Measurements from ENCODE around the gene WFDC12. TPM values are rescaled to one million over a fixed set of nuclear protein-coding genes. Genes with fewer than 3 reads are reported as not detected.

WFDC12 gene
- total and polyA plus RNA-seq, 5 donors from 2014 or later: not detected

DNA sequence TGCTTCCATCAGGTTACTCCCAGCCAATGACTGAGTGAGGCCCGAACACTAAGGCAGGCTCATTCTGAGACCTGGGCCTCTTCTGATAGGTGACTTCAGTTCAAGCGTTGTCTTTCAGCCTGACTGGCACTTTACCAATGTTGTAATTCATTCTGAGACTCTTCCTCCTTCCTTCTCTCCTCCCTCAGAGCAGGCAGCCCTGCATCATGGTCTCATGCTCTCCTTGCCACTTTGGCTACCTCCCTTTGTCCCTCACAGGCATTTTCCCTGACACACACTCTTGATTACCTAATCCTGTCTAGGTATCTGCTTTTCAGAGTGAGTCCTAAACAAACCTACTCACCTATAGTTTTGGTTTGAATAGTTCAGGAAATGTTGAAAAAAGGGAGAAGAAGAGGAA, 12.6 kb upstream of the WFDC12 start:
- Histone ChIP-seq H3K9me3 (ENCODE audit: control insufficient read depth in 2 of 2, low read length in 2 of 2) (peaks cover 0 to 3% of the 10 kb centered on the region in 2 experiments), H3K27me3 (ENCODE audit: control insufficient read depth, insufficient read depth, low read length) (peaks cover 9% of the 10 kb centered on the region), H3K4me3 (ENCODE audit: low read depth, low read length) (no peak overlapping the region), H3K4me1 (ENCODE audit: control insufficient read depth, insufficient read depth, low read length, poor library complexity, severe bottlenecking) (no peaks in the 10 kb centered on the region), H3K36me3 (ENCODE audit: control insufficient read depth, insufficient read depth, low read length) (no peaks in the 10 kb centered on the region), H3K27ac (ENCODE audit: insufficient read depth, low read length, poor library complexity, severe bottlenecking) (no peak overlapping the region)
- Mint-ChIP-seq H3K4me3 (no peak overlapping the region), H3K27ac (no peak overlapping the region), H3K36me3 (no peaks in the 10 kb centered on the region), H3K9me3 (peaks cover 0 to 4% (median 0%) of the 10 kb centered on the region in 7 donors), H3K4me1 (peaks cover 0 to 1% (median 0%) of the 10 kb centered on the region in 4 donors), H3K27me3 (peaks cover 30% of the 10 kb centered on the region)
- no peak for DNase-seq
- ATAC-seq (ENCODE audit: low read depth in 2 of 2): no peak

DNA sequence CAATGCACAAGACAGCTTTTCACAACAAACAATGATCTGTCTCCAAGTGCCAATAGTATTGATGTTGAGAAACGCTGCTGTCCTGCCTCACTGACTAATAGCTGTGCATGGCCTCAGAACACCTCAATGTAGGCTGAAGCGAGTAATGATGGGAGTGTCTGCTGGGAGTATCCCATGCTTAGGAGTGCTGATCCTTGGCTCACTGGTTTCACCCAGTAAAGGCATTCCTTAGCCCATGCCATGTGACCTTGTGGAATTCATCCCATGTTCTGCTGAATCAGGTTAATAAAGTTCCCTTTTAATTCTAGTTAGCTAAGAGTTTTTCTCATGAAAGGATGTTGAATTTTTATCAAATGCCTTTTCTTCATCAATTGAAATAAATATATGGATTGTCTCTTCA, 3.8 kb upstream of the WFDC12 start:
- ATAC-seq (ENCODE audit: low read depth in 2 of 2): no peak
- Mint-ChIP-seq H3K27me3 (peaks cover 61% of the 10 kb centered on the region), H3K4me1 (no peaks in the 10 kb centered on the region), H3K27ac (no peak overlapping the region), H3K4me3 (no peak overlapping the region), H3K9me3 (peaks cover 0 to 2% (median 0%) of the 10 kb centered on the region in 7 donors), H3K36me3 (no peaks in the 10 kb centered on the region)
- Histone ChIP-seq H3K9me3 (ENCODE audit: control insufficient read depth in 2 of 2, low read length in 2 of 2) (no peaks in the 10 kb centered on the region), H3K27ac (ENCODE audit: insufficient read depth, low read length, poor library complexity, severe bottlenecking) (no peak overlapping the region), H3K4me3 (ENCODE audit: low read depth, low read length) (no peak overlapping the region), H3K36me3 (ENCODE audit: control insufficient read depth, insufficient read depth, low read length) (no peaks in the 10 kb centered on the region), H3K27me3 (ENCODE audit: control insufficient read depth, insufficient read depth, low read length) (peaks cover 19% of the 10 kb centered on the region), H3K4me1 (ENCODE audit: control insufficient read depth, insufficient read depth, low read length, poor library complexity, severe bottlenecking) (no peaks in the 10 kb centered on the region)
- no peak for DNase-seq

DNA sequence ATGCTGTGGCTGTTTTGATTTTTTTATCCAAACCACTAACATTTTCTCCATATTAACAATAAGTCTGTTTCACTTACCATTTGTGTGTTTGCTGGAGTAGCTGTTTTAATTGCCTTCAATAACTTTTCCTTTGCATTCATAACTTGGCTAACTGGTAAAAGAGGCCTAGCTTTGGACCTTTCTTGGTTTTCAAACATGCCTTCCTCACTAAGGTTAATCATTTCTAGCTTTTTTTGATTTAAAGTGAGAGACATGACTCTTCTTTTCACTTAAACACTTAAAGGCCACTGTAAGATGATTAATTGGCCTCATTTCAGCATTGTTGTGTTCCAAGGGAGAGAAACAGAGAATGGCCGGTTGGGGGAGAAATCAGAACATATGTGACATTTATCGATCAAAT, 2.9 kb downstream of the WFDC12 start:
- Histone ChIP-seq H3K27ac (ENCODE audit: insufficient read depth, low read length, poor library complexity, severe bottlenecking) (no peak overlapping the region), H3K36me3 (ENCODE audit: control insufficient read depth, insufficient read depth, low read length) (no peaks in the 10 kb centered on the region), H3K4me3 (ENCODE audit: low read depth, low read length) (no peak overlapping the region), H3K4me1 (ENCODE audit: control insufficient read depth, insufficient read depth, low read length, poor library complexity, severe bottlenecking) (no peaks in the 10 kb centered on the region), H3K27me3 (ENCODE audit: control insufficient read depth, insufficient read depth, low read length) (peaks cover 16% of the 10 kb centered on the region), H3K9me3 (ENCODE audit: control insufficient read depth in 2 of 2, low read length in 2 of 2) (no peaks in the 10 kb centered on the region)
- Mint-ChIP-seq H3K9me3 (peaks cover 0 to 2% (median 0%) of the 10 kb centered on the region in 7 donors), H3K27me3 (peaks cover 39% of the 10 kb centered on the region), H3K4me3 (no peak overlapping the region), H3K27ac (no peak overlapping the region), H3K36me3 (no peaks in the 10 kb centered on the region), H3K4me1 (peaks cover 0 to 2% (median 0%) of the 10 kb centered on the region in 4 donors)
- DNase-seq: no peak
- ATAC-seq (ENCODE audit: low read depth in 2 of 2): no peak

DNA sequence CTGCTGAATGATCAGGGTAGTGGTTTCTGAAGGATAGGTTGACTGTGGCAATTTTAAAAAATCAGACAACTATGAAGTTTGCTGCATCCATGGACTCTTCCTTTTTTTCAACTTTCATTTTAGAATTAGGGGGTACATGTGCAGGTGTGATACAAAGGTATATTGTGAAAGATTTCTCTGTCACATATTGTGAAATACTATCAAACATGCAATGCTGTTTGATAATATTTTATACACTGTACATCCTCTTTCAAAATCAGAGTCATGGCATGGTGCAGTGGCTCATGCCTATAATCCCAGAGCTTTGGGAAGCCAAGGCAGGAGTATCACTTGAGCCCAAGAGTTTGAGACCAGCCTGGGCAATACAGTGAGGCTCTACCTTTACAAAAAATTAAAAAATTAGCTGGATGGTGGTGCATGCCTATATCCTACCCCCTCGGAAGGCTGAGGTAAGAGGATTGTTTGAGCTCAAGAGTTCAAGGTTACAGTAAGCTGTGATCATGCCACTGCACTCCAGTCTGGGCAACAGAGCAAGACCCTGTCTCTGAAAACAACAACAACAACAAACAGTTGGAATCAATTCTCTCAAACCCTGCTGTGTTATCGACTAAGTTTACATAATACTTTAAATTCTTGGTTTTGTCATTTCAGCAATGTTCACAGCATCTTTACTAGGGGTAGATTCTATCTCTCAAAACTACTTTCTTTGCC, 4.6 kb downstream of the WFDC12 start:
- peaks cover 33% of the 10 kb centered on the region for H3K27me3 Mint-ChIP-seq

DNA sequence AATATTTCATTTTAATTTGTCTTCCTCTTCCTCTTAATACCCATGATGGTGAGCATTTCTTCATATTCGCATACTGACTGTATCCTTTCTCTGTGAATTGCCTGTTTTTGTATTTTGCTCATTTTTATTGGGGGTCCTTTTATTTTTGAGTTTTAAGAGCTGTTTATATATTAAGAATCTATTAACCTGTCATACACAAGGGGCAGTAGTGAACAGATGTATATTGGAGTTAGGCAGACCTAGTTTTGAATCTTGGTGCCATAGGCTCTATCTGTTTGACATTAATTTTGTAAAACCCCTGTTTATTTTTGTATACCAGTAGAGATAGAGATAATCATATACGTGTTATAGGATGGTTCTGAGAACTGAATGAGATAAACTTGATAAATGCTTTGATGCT, 6.2 kb downstream of the WFDC12 start:
- peaks cover 28% of the 10 kb centered on the region for H3K27me3 Mint-ChIP-seq
- no peaks in the 10 kb centered on the region for H3K36me3 ChIP-seq (ENCODE audit: control insufficient read depth, insufficient read depth, low read length)
- DNase-seq (no peak), ATAC-seq (ENCODE audit: low read depth in 2 of 2) (no peak)
- no peak overlapping the region for H3K4me3 Mint-ChIP-seq
- H3K9me3 ChIP-seq (ENCODE audit: control insufficient read depth in 2 of 2, low read length in 2 of 2): no peaks in the 10 kb centered on the region
- H3K27ac Mint-ChIP-seq: no peak overlapping the region
- no peak overlapping the region for H3K27ac ChIP-seq (ENCODE audit: insufficient read depth, low read length, poor library complexity, severe bottlenecking)
- H3K4me1 Mint-ChIP-seq: peaks cover 0 to 9% (median 2%) of the 10 kb centered on the region in 4 donors
- no peaks in the 10 kb centered on the region for H3K4me1 ChIP-seq (ENCODE audit: control insufficient read depth, insufficient read depth, low read length, poor library complexity, severe bottlenecking)
- H3K36me3 Mint-ChIP-seq: no peaks in the 10 kb centered on the region
- H3K9me3 Mint-ChIP-seq: peaks cover 0 to 2% (median 0%) of the 10 kb centered on the region in 7 donors
- peaks cover 14% of the 10 kb centered on the region for H3K27me3 ChIP-seq (ENCODE audit: control insufficient read depth, insufficient read depth, low read length)
- H3K4me3 ChIP-seq (ENCODE audit: low read depth, low read length): no peak overlapping the region

More for the DNA sequence above, 4.6 kb downstream of the WFDC12 start:
- Histone ChIP-seq H3K36me3 (ENCODE audit: control insufficient read depth, insufficient read depth, low read length) (no peaks in the 10 kb centered on the region), H3K27ac (ENCODE audit: insufficient read depth, low read length, poor library complexity, severe bottlenecking) (no peak overlapping the region), H3K4me3 (ENCODE audit: low read depth, low read length) (no peak overlapping the region), H3K9me3 (ENCODE audit: control insufficient read depth in 2 of 2, low read length in 2 of 2) (no peaks in the 10 kb centered on the region), H3K4me1 (ENCODE audit: control insufficient read depth, insufficient read depth, low read length, poor library complexity, severe bottlenecking) (no peaks in the 10 kb centered on the region), H3K27me3 (ENCODE audit: control insufficient read depth, insufficient read depth, low read length) (peaks cover 16% of the 10 kb centered on the region)
- peaks cover 0 to 2% (median 0%) of the 10 kb centered on the region in 7 donors for H3K9me3 Mint-ChIP-seq
- H3K27ac Mint-ChIP-seq: no peak overlapping the region
- DNase-seq (no peak), ATAC-seq (ENCODE audit: low read depth in 2 of 2) (no peak)
- no peaks in the 10 kb centered on the region for H3K36me3 Mint-ChIP-seq
- peaks cover 0 to 6% (median 2%) of the 10 kb centered on the region in 4 donors for H3K4me1 Mint-ChIP-seq
- no peak overlapping the region for H3K4me3 Mint-ChIP-seq

DNA sequence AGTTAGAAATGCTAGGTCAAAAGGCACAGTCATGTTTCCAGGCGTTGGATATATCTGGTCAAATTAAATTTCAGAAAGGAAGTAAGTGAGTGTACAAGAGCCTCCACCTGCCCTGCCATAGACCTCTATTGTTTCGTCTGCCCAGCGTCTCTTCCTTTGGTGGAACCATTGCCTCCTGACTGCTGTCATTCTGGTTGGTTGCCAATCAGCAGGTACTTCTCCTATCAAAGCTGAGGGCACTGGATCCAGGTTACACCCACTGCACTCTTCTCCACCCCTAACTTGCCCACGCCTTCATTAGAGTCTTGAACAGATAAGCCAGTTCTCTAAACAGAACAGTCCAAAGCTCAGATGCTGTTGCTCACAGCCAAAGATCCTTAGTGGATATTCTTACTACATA, 6.7 kb downstream of the WFDC12 start:
- no peaks in the 10 kb centered on the region for H3K4me1 ChIP-seq (ENCODE audit: control insufficient read depth, insufficient read depth, low read length, poor library complexity, severe bottlenecking)
- H3K9me3 ChIP-seq (ENCODE audit: control insufficient read depth in 2 of 2, low read length in 2 of 2): no peaks in the 10 kb centered on the region
- Mint-ChIP-seq H3K9me3 (peaks cover 0 to 2% (median 0%) of the 10 kb centered on the region in 7 donors), H3K27ac (no peak overlapping the region), H3K36me3 (no peaks in the 10 kb centered on the region), H3K4me1 (peaks cover 0 to 9% (median 2%) of the 10 kb centered on the region in 4 donors), H3K4me3 (no peak overlapping the region), H3K27me3 (peaks cover 28% of the 10 kb centered on the region)
- no peak overlapping the region for H3K4me3 ChIP-seq (ENCODE audit: low read depth, low read length)
- no peaks in the 10 kb centered on the region for H3K36me3 ChIP-seq (ENCODE audit: control insufficient read depth, insufficient read depth, low read length)
- H3K27me3 ChIP-seq (ENCODE audit: control insufficient read depth, insufficient read depth, low read length): peaks cover 11% of the 10 kb centered on the region
- H3K27ac ChIP-seq (ENCODE audit: insufficient read depth, low read length, poor library complexity, severe bottlenecking): no peak overlapping the region
- DNase-seq: no peak
- ATAC-seq (ENCODE audit: low read depth in 2 of 2): no peak

DNA sequence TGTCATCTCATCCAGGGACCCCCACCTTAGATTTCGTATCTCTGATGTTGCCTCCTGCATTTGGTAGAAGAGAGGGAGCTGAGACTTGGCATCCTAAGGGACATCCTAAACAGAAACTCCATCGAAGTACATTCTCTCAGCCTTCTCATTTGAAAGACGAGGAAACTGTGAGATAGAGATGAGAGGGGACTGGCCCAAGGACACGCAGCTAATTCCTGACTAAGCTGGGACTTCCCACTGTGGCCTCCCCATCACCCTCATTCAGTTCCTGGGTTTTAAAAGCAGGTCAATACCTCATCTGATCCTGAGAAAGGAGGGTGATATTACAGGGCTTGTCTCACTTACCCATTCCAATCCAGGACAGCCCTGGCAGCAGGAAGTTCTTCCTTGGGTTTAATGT, 8.4 kb downstream of the WFDC12 start:
- no peak overlapping the region for H3K27ac ChIP-seq (ENCODE audit: insufficient read depth, low read length, poor library complexity, severe bottlenecking)
- ATAC-seq (ENCODE audit: low read depth in 2 of 2) (no peak), DNase-seq (no peak)
- no peak overlapping the region for H3K27ac Mint-ChIP-seq
- H3K9me3 ChIP-seq (ENCODE audit: control insufficient read depth in 2 of 2, low read length in 2 of 2): no peaks in the 10 kb centered on the region
- no peak overlapping the region for H3K4me3 ChIP-seq (ENCODE audit: low read depth, low read length)
- peaks cover 24% of the 10 kb centered on the region for H3K27me3 Mint-ChIP-seq
- H3K36me3 ChIP-seq (ENCODE audit: control insufficient read depth, insufficient read depth, low read length): no peaks in the 10 kb centered on the region
- H3K27me3 ChIP-seq (ENCODE audit: control insufficient read depth, insufficient read depth, low read length): peaks cover 6% of the 10 kb centered on the region
- peaks cover 0 to 2% (median 0%) of the 10 kb centered on the region in 7 donors for H3K9me3 Mint-ChIP-seq
- no peaks in the 10 kb centered on the region for H3K36me3 Mint-ChIP-seq
- peaks cover 0 to 9% (median 2%) of the 10 kb centered on the region in 4 donors for H3K4me1 Mint-ChIP-seq
- no peaks in the 10 kb centered on the region for H3K4me1 ChIP-seq (ENCODE audit: control insufficient read depth, insufficient read depth, low read length, poor library complexity, severe bottlenecking)
- H3K4me3 Mint-ChIP-seq: no peak overlapping the region

DNA sequence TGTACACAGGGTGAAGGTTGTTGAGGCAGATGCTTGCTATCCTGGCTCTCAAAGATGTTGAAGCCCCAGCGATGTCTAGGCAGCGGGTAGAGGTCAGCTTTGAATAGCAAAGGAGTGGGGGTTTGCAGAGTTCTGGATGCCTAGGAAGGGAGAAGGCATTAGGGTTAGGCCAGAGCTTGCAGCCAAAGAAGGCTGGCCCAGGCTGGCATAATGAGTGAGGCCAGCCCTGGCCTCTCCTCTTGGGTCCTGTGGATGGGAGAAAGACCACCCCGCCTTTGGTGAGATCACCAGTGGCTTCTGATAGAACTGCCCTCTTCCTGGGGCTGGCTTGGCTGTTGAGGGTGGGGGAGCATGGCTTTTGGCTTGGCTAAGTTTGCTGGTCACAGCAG, 8.9 kb downstream of the WFDC12 start:
- Mint-ChIP-seq H3K27me3 (peaks cover 21% of the 10 kb centered on the region), H3K4me3 (no peak overlapping the region), H3K9me3 (peaks cover 0 to 2% (median 0%) of the 10 kb centered on the region in 7 donors), H3K27ac (peak overlapping the region in 1 of 3 donors; percentile 38), H3K36me3 (no peaks in the 10 kb centered on the region), H3K4me1 (peaks cover 0 to 9% (median 2%) of the 10 kb centered on the region in 4 donors)
- no peak for ATAC-seq (ENCODE audit: low read depth in 2 of 2)
- H3K36me3 ChIP-seq (ENCODE audit: control insufficient read depth, insufficient read depth, low read length): no peaks in the 10 kb centered on the region
- no peak overlapping the region for H3K27ac ChIP-seq (ENCODE audit: insufficient read depth, low read length, poor library complexity, severe bottlenecking)
- DNase-seq: no peak
- H3K4me1 ChIP-seq (ENCODE audit: control insufficient read depth, insufficient read depth, low read length, poor library complexity, severe bottlenecking): no peaks in the 10 kb centered on the region
- H3K27me3 ChIP-seq (ENCODE audit: control insufficient read depth, insufficient read depth, low read length): peaks cover 5% of the 10 kb centered on the region
- H3K9me3 ChIP-seq (ENCODE audit: control insufficient read depth in 2 of 2, low read length in 2 of 2): no peaks in the 10 kb centered on the region
- no peak overlapping the region for H3K4me3 ChIP-seq (ENCODE audit: low read depth, low read length)

All from CD4-positive, CD25-positive, alpha-beta regulatory T cell (primary cell).